ENCODE data around the gene NELFA.

Gene NELFA

GRCh38 chr4:1961563-1961962 is 47.2 kb downstream of the NELFA start:
- DNase-seq = no peak

- DNase-seq = no peak
Observed at GRCh38 chr4:1961038-1961437, 47.7 kb downstream of the NELFA start.

GRCh38 chr4:1960170-1960825 is 48.5 kb downstream of the NELFA start:
- DNase-seq = no peak

GRCh38 chr4:1959104-1959384 is 49.7 kb downstream of the NELFA start:
- no peak for DNase-seq

GRCh38 chr4:1958276-1959103 is 50.3 kb downstream of the NELFA start:
- DNase-seq = no peak

- DNase-seq = no peak
Observed at GRCh38 chr4:1956631-1957030, 52.1 kb downstream of the NELFA start.

GRCh38 chr4:1953335-1953734 is 55.4 kb downstream of the NELFA start:
- DNase-seq = no peak

- DNase-seq = no peak
Observed at GRCh38 chr4:1952719-1953118, 56.1 kb downstream of the NELFA start.

GRCh38 chr4:1952058-1952700 is 56.6 kb downstream of the NELFA start:
- DNase-seq = no peak

GRCh38 chr4:1950369-1950768 is 58.4 kb downstream of the NELFA start:
- no peak for DNase-seq

GRCh38 chr4:1948892-1949436 is 59.8 kb downstream of the NELFA start:
- no peak for DNase-seq

GRCh38 chr4:1948232-1948631 is 60.5 kb downstream of the NELFA start:
- no peak for DNase-seq

- no peak for DNase-seq
Observed at GRCh38 chr4:1945912-1946311, 62.9 kb downstream of the NELFA start.

- no peak for DNase-seq
Observed at GRCh38 chr4:1945124-1945895, 63.5 kb downstream of the NELFA start.

- no peak for DNase-seq
Observed at GRCh38 chr4:1943928-1944327, 64.8 kb downstream of the NELFA start.

- no peak for DNase-seq
Observed at GRCh38 chr4:1940566-1940965, 68.2 kb downstream of the NELFA start.

GRCh38 chr4:1939664-1940509 is 68.9 kb downstream of the NELFA start:
- no peak for DNase-seq

GRCh38 chr4:1938027-1938426 is 70.7 kb downstream of the NELFA start:
- no peak for DNase-seq

GRCh38 chr4:1937550-1937949 is 71.2 kb downstream of the NELFA start:
- DNase-seq = no peak

- DNase-seq = no peak
Observed at GRCh38 chr4:1933700-1934099, 75.1 kb downstream of the NELFA start.

- no peak for DNase-seq
Observed at GRCh38 chr4:1932736-1933135, 76.0 kb downstream of the NELFA start.
